HG03196 (cell line): ENCODE results near the gene RAB44.

ENCODE experiments used
- ATAC-seq: cut with Tn5 transposase; IDR thresholded peaks from one replicate; pipeline ENCODE4 v1.9.1; 2021; ENCODE audit not compliant: unreplicated experiment

Gene RAB44

DNA sequence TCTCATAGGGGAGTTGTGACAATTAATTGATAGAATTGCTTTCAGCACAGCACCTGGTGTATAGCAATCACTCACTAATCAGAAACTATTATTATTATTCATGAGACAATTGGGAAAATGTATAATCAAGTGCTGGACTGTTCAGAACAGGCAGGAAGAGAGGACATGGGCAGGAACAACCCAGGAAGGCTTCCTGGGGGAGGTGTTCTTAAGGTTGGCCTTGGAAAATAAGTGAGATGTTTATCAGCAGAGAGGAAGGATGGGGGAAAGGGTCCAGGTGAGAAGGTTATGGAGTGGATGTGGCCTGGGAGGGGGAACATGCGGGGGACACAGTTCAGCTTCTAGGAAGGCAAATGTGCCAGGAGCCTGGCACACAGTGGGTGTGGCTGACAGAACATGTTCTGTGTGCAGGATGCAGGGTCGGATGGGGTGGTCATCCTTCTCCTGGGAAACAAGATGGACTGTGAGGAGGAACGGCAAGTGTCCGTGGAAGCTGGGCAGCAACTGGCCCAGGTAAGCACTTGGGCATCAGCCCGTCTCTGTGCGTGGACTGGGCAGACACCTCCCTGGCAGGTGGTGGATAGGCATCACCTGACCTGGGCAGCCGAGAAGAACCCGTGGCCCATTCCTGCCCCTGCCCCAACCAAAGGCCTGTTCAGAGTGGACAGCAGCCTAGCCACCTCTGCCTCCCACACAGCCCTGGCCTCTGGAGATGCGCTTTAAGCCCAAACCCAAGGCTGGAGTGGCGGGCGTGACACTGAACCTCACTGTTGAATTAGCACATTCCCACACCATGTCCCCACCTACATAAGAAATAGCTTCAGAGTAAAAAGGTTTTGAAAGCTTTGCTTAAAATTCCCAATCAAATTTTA lies 30.9 kb downstream of the RAB44 start:
- no peak for ATAC-seq

DNA sequence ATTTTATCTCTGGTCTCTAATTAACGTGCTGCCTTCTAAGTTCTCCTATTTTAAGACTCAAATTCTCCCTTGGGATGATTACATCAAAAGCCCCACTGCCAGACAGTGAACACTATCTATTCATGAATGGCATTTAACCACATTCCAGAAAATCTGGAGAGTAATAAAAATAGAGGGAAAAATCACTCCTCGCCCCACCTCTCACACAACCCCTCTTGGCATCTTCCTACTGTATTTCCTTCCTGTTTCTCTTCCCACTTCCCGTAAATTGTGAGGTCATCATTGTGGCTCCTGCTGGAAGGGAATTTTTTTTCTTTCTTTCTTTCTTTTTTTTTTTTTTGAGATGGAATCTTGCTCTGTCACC lies 31.5 kb downstream of the RAB44 start:
- ATAC-seq: no peak

DNA sequence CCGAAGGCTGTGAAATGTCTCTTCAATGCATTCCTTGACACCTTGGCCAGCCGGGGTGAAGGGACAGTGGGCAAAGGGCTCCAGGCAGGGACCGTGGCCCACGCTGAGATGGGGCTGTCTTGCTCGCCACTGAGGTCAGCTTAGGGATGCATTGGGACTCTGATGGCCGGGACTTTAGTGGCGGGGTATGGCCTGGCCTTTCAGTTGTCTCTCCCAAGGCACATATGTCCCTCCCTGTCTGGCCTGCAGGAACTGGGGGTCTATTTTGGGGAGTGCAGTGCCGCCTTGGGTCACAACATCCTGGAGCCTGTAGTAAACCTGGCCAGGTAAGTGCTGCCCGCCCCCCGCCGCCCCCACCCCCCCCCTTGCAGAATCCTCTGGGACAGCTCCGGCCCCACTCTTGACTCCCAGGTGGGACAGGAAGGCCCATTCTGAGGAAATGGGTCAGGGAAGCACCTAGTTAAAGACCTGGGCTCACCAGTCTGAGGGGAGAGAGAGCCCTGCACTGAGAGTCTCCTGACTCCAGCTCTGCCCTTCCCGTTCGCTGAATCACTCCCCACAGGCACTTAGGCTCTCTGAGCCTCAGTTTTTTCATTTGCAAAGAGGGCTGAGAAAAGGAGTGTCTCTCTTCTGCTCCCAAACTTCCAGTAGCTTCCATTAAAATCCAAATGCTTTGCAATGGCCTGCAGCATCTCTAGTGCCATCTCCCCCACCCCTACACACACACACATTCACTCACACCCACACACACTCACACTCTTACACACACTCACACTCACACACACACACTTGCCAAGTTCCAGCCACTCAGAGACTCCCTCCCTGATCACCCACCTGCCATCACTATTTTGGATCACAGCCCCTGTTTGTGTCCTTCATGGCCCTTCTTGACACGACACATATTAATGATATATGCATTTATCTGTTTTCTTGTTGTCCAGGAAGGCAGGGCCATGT lies 33.1 kb downstream of the RAB44 start:
- no peak for ATAC-seq

- ATAC-seq: no peak
Observed at GRCh38 chr6:36731622-36732310, 34.1 kb downstream of the RAB44 start.

- ATAC-seq: no peak
Observed at GRCh38 chr6:36733300-36733699, 35.7 kb downstream of the RAB44 start.

DNA sequence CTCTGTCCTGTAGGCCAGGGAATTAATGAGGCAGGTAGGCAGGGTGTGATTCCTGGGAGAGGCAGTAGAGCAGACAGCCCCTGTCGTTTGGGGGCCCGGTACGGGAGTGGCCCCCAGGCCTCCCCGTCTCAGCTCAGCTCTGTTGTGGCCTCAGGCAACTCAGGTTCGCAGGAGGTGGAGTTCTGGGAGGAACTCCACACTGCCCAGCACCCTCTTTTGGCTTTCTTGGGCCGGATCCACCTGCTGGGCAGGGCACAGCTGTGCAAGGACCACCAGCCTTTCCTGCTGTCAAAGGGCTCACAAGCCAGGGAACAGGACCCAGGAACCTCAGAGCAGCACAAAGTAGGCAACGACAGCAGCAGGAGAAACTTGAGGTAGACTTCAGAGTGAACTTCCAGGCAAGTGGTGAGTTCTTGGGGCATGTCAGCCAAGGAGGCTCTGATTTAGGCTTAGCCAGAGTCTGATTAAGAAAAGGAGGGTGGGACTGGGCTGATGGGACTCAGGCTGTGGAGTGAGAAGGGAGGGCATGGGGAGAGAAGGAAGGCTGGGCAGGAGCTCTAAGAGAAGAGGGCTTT lies 36.9 kb downstream of the RAB44 start:
- ATAC-seq: no peak

DNA sequence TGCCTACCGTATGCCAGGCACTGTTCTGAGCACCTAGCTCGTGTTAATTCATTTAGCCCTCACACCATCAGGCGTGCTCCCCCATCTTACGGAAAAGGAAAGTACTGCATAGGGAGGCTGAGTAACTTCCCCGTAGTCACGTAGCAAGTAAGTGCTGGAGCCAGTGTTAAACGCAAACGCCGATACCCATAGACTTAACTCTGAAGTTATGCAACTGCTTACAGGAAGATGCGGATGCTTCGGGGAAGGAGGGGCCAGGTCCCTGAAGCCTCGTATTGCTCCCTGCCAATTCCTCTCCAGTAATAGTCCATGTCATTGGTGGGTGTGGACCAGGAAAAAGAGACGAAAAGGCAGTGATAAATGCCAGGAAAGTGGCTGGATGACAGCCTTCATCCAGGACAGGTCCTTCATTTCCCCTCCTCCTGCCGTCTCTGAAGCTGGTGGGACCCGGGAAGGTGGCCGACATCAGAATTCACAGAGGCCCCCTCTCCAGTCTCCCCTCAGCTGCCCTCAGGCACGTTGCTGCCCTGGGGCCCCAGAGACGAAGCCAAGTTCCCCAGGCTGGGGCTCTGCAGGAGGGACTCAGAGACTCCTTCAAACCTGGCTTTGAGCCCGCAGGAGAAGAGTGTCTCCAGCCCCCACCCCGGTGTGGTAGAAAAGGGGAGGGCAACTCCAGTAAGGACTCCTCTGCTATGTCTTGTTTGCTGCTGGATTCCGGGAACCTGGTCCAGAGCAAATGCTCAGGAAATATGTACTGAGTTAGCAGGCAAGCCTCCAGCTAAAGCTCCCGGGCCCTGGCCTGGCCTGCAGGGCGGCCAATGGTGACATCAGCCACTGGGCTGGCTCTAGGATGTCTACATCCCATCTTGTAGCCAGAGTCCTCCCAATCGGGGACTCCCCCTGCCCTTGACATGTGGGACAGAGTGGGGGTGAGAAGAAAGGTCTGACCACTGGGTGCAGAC lies 37.8 kb downstream of the RAB44 start:
- no peak for ATAC-seq

- no peak for ATAC-seq
Observed at GRCh38 chr6:36737043-36737785, 39.6 kb downstream of the RAB44 start.

DNA sequence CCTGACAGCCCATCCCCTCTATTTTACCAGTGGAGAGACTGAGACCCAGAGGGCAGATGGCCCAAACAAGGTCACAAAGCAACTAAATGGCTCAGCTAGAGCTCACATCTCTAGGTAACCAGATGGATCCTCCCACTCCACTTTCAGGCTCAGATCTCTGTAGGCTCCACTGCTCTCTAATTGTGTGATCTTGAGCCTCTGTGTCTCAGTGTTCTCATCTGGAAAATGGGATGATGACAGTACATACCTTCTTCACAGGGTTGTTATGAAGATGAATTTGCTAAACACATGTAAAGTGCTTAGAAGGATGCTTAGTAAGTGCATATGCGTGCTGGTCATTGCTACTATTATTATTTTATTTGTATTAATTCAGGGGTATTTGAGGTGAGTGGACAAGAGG lies 40.5 kb downstream of the RAB44 start:
- no peak for ATAC-seq

DNA sequence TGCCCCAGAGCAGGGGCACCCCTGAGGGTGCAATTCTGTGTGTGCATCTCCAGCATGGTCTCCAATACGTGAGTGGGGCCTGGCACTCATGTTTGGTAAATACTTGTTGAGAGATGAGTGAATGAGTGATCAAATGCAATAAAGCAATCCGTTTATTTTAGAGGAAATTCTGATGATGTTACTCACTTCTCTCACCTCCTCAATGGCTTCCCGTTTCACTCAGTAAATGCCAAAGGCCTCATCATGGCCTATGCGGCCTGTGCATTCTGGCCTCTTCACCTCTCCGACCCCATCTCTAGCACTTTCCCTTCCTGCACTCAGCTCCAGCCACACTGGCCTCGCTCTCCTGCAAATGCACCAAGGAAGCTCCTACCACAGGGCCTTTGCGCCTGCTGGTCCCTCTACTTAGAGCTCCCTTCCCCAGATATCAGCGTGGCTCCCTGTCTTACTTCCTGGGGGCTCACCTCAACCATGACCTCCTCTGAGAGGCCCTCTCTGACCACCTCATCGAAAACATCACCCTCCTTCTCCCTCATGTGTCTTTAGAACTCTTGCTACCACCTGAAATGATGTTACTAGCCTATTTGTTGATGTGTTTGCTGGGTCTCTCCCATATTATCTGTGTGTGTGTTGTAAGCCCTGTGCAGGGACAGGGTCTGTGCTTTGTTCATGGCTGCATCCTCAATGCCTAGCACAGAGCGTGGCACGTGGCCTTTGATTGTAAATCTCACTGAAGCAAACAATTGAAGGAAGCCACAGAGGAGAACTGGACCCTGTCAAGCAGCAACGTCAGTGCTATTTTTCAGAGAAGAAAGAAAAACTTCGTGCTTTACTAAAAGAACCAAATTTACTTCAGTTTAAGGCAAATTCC lies 42.6 kb downstream of the RAB44 start:
- no peak for ATAC-seq

GRCh38 chr6:36740818-36741179 lies 43.2 kb downstream of the RAB44 start:
- no peak for ATAC-seq

DNA sequence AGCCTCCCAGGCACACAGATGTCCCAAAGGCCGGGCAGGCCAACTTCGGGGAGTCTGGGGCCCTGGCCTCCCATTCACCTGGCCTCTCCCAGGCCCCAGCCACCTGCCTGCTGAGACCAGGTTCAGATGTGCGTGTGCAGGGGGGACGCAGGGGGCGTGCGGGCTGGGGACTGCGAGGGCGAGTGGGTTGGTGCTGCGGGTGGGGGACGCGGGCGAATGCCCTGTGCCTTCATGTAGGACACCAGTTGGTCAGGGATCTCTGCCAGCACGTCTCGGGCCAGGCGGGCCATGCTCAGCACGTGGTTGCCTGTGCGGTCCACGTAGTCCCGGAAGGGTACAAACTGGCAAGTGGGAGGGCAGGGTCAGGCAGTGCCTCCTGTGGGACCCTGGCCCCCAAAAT lies 44.5 kb downstream of the RAB44 start:
- no peak for ATAC-seq

- no peak for ATAC-seq
Observed at GRCh38 chr6:36743032-36743431, 45.4 kb downstream of the RAB44 start.

GRCh38 chr6:36743538-36744303 lies 46.1 kb downstream of the RAB44 start:
- ATAC-seq: no peak

DNA sequence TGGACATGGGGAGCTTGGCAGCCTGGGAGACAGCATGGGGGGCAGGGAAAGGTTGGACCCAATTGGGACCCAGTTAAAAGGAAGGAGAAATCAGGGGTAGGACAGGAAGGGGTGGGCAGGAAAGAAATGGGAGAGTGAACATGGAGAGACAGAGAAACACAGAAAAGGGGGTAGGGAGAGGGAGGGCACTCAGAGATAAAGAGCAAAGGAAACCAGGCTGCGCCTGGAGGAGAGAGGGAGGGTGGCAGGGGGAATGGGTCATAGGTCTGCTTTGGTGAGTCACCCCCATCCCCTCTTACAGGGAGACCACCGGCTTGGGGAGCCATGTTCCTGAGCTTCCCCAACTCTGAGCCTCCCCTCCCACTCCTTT lies 46.7 kb downstream of the RAB44 start:
- ATAC-seq: no peak

- no peak for ATAC-seq
Observed at GRCh38 chr6:36745283-36745682, 47.7 kb downstream of the RAB44 start.

- no peak for ATAC-seq
Observed at GRCh38 chr6:36745836-36746235, 48.2 kb downstream of the RAB44 start.

- ATAC-seq: no peak
Observed at GRCh38 chr6:36746251-36746650, 48.6 kb downstream of the RAB44 start.
